ENCODE data around the gene SERHL2.
"Not testable (repeated sequence)": the region's sequence is repeated elsewhere in the genome, so short reads cannot be mapped to it uniquely, and the experiment has no call there.

The SERHL2 gene

DNA sequence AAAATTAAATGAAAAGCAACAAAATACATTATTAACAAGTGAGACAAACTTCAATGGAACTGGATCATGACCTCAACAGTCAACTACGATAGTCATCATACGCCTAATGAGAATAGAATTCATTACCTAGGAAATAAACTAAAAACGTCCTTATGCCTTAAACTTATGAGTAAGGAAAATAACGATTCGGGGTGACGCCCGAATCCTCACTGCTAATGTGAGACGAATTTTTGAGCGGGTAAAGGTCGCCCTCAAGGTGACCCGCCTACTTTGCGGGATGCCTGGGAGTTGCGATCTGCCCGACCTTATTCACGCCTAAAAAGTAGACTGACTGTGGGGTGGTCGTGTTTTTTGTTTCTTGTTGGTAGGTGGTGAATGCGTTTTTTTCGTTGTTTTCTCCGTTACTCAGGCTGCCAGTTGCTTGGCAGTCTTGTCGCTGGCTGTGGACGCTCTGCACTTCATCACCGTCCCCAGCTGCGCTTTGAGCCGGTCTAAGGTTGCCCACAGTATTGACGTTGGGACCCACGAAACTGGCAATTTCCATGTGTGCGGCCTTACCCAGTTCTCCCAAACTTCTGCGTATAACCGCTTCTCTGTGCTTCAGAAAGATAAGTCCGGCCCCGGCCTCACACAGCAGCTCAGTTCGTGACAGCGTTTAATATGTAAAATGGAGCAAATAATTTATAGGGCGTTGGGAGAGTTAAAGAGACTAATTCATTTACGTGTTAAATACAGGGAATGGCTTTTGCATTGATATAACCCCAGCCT is 61.5 kb downstream of the SERHL2 start:
- Mint-ChIP-seq H3K36me3 (ENCODE audit: low read depth) (peaks cover 52% of the 10 kb centered on the region), H3K9me3 (no peaks in the 10 kb centered on the region), H3K4me1 (ENCODE audit: low read depth) (peaks cover 51% of the 10 kb centered on the region), H3K27ac (peak overlapping the region; percentile 100), H3K4me3 (peak overlapping the region; percentile 90), H3K27me3 (no peaks in the 10 kb centered on the region)
- DNase-seq: peak; percentile 88

DNA sequence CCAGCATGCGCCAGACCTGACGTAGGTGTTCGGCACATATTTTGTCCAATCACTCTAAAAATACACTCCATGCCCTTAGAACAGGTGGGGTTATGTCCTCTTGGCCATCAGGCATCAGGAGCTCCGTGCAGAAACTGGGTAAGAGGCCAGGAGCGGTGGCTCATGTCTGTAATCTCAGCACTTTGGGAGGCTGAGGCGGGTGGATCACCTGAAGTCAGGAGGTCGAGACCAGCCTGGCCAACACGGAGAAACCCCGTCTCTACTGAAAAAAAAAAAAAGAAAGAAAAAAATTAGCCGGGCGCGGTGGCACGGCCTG is 62.1 kb downstream of the SERHL2 start:
- H3K27me3 Mint-ChIP-seq, DNase-seq, H3K9me3 Mint-ChIP-seq: not testable (repeated sequence)
- Mint-ChIP-seq H3K27ac (peak overlapping the region; percentile 100), H3K4me1 (ENCODE audit: low read depth) (peaks cover 45% of the 10 kb centered on the region), H3K36me3 (ENCODE audit: low read depth) (peaks cover 48% of the 10 kb centered on the region), H3K4me3 (peak overlapping the region; percentile 90)

DNA sequence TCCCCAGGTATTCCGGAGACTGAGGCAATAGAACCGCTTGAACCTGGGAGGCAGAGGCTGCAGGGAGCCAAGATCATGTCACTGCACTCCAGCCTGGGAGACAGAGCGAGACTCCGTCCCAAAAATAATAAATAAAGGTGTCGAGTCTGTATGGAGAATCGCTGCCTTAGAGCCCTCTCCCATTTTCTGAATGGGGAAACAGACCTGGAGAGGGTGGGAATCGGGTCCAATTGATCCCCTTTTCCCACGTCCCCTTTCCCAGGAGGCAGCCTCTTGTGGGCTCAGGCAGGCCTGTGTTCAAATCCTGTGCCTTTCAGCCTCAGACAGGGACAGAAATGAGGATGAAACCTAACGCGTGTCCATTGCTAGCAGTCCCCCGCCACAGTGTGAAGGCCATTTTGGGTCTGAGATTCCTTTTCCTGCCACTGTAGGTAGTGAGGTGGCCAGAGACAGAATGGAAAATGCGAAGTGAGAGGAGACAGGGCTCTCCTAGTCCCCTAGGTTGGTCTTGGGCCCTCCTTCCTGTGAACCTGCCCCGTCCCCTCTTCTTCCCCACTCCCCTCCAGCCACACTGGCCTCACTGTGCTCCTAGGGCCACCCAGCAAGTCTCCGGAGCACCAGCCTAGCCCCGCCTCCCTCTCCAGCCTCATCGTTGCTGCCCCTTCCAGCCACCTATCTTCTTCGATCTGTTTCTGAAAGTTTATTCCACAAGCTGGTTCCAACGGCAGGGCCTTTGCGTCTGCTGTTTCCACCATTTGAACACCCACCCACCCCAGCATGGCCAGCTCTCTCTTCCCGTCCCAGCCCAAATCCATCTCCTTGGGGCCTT is 63.6 kb downstream of the SERHL2 start:
- H3K36me3 Mint-ChIP-seq (ENCODE audit: low read depth): peaks cover 42% of the 10 kb centered on the region
- H3K27ac Mint-ChIP-seq: peak overlapping the region; percentile 73
- no peak overlapping the region for H3K4me3 Mint-ChIP-seq
- H3K27me3 Mint-ChIP-seq: no peaks in the 10 kb centered on the region
- H3K9me3 Mint-ChIP-seq: no peaks in the 10 kb centered on the region
- no peak for DNase-seq
- peaks cover 36% of the 10 kb centered on the region for H3K4me1 Mint-ChIP-seq (ENCODE audit: low read depth)

DNA sequence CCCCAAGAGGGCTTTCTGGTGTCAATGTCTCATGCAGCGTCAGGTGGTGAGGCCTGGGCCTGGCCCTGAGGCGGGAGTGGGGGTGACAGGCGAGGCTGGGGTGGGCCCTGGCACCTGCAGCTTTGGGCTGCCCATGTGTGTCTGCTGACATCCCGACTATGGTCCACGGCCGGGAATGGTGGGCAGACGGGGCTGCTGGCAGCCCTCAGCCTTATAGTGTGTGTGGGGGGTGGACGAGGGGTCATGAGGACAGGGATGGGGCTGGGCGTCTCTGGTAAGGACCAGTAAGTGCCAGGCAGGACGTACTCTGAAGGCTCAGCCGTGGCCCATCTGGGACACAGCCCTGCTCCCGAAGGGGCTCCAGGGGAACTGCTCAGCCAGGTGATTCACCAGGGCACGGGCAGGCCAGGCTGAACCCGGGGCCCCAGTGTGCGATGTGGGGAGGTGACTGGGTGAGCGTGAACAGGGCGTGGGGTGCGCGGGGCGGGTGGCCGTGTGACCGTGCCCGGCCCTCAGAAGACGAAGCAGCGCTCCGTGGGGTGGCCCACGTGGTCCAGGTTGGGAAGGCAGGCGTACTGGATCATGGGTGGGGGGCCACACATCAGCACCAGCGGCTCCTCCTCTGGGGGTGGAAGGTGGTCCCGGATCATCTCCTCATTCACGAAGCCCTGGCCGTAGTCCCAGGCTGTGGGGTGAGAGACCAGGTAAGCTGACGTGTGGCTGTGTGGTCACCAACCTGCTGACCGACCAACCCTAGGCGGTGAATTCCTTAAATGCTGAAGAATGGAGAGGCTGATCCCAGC is 65.7 kb downstream of the SERHL2 start:
- no peak for DNase-seq
- Mint-ChIP-seq H3K9me3 (no peaks in the 10 kb centered on the region), H3K27ac (no peak overlapping the region), H3K4me3 (no peak overlapping the region), H3K27me3 (no peaks in the 10 kb centered on the region), H3K36me3 (ENCODE audit: low read depth) (peaks cover 45% of the 10 kb centered on the region), H3K4me1 (ENCODE audit: low read depth) (peaks cover 25% of the 10 kb centered on the region)

DNA sequence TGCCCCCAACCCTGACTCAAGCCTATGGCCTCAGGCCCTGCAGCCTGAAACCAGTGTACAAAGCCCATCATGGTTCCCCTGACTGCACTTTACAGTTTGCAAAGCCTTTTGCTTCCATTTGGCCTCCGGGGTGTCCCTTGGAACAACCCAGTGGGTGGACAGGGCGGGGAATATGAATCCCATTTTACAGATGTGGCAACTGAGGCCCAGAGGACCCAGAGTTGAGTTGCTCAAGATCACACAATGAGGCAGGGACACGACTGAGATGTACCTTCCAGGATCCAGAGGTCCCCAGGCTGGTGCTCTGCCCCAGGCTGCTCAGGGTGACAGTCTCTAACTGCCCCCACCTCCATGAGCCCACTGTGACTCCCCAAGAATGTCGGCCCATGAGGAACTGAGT is 66.3 kb downstream of the SERHL2 start:
- DNase-seq: no peak
- H3K4me1 Mint-ChIP-seq (ENCODE audit: low read depth): peaks cover 24% of the 10 kb centered on the region
- H3K36me3 Mint-ChIP-seq (ENCODE audit: low read depth): peaks cover 47% of the 10 kb centered on the region
- no peaks in the 10 kb centered on the region for H3K27me3 Mint-ChIP-seq
- H3K4me3 Mint-ChIP-seq: no peak overlapping the region
- H3K27ac Mint-ChIP-seq: no peak overlapping the region
- no peaks in the 10 kb centered on the region for H3K9me3 Mint-ChIP-seq

DNA sequence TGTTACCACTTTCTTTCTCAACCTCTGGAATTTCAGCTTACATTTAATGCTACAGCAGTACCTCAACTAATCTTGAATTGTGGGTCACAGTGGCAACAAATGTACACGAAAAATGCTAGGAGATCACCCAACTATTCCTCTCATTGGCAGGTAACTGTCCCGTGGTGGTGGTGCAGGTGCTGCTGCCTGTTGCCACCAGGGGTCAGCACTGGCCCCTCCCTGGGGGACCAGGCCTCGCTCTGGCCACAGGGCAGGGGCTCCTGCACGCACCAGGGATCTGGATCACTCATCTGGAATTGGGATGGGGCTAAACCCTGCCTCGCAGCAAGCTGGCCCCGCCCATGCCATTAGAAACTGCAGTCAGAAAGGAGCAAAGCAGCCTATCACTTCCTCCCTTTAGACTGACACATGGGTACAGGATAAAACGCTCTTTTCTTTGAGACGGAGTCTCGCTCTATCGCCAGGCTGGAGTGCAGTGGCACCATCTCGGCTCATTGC is 67.8 kb downstream of the SERHL2 start:
- H3K27ac Mint-ChIP-seq: no peak overlapping the region

DNA sequence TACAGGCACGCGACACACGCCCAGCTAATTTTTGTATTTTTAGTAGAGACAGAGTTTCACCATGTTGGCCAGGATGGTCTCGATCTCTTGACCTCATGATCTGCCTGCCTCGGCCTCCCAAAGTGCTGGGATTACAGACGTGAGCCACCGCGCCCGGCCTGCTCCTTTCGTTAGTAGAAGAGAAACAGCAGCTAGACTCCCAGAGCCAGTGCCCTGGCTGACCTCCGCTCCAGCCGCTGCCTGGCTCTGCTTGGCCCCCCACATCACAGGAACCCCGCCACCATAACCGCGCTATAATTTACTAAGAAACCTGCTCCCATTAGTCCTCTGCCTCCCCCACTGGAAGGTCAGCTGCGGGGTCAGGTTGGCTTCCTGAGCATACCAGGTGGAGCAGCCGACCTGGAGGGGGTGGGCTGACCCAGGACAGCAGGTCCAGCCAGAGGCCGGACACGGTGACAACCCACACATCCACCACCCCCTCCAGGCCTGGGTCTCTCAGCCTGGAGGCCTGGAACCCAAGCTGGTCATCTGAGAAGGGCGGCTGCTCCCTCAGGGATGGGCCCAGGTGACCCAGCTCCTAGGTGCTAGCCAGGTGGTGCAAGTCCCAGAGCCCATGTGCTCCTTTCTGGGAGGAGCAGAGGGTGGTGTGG is 68.4 kb downstream of the SERHL2 start:
- DNase-seq: no peak
- H3K27me3 Mint-ChIP-seq: no peaks in the 10 kb centered on the region
- no peak overlapping the region for H3K27ac Mint-ChIP-seq
- no peak overlapping the region for H3K4me3 Mint-ChIP-seq
- H3K36me3 Mint-ChIP-seq (ENCODE audit: low read depth): peaks cover 61% of the 10 kb centered on the region
- H3K9me3 Mint-ChIP-seq: no peaks in the 10 kb centered on the region
- H3K4me1 Mint-ChIP-seq (ENCODE audit: low read depth): peaks cover 10% of the 10 kb centered on the region

More for the DNA sequence above, 67.8 kb downstream of the SERHL2 start:
- Mint-ChIP-seq H3K27me3 (no peaks in the 10 kb centered on the region), H3K4me1 (ENCODE audit: low read depth) (peaks cover 13% of the 10 kb centered on the region), H3K4me3 (no peak overlapping the region), H3K9me3 (no peaks in the 10 kb centered on the region), H3K36me3 (ENCODE audit: low read depth) (peaks cover 56% of the 10 kb centered on the region)
- DNase-seq: peak; percentile 71

DNA sequence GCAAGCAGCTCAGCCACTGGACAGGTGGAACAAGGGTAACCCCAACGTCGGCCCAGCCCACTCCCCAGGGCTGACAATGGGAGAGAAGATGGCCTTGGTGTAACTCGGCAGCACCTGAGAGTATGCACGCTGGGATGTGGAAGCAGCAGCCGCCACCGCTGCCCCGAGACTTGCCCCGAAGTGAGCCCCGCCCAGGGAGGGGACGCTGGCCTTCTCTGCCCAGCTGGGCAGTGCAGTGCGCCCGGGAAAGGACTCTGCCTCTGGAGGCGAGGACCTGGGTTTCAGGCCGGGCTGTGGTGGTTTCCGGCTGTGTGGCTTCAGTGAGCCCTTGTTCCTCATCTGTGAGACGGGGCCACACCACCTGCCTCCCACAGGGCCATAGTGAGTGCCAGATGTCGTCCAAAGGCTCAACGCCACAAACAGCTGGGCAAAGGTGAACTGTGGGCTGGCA is 69.6 kb downstream of the SERHL2 start:
- DNase-seq: no peak
- H3K27me3 Mint-ChIP-seq: no peaks in the 10 kb centered on the region
- H3K36me3 Mint-ChIP-seq (ENCODE audit: low read depth): peaks cover 70% of the 10 kb centered on the region
- H3K4me3 Mint-ChIP-seq: no peak overlapping the region
- no peak overlapping the region for H3K27ac Mint-ChIP-seq
- H3K4me1 Mint-ChIP-seq (ENCODE audit: low read depth): peaks cover 4% of the 10 kb centered on the region
- no peaks in the 10 kb centered on the region for H3K9me3 Mint-ChIP-seq

All from activated T-cell treated with anti-CD3 and anti-CD28 coated beads, Interleukin-2, amount 50 U/mL, for 24 hours (primary cell).